HG02759 (cell line): ENCODE results near the gene PDCD1.
"Not testable (repeated sequence)": the region's sequence is repeated elsewhere in the genome, so short reads cannot be mapped to it uniquely, and the experiment has no call there.

ENCODE experiments used
- ATAC-seq: cut with Tn5 transposase; IDR thresholded peaks from one replicate; pipeline ENCODE4 v1.9.1; 2021; ENCODE audit warnings: mild to moderate bottlenecking, moderate library complexity; ENCODE audit not compliant: unreplicated experiment

The PDCD1 gene

GRCh38 chr2:241858206-241859016, at the start of gene PDCD1:
TSS of gene PDCD1 (minus strand) at chr2:241858894. CDS start at chr2:241858838, 56 bp downstream.
- ATAC-seq, result peak; percentile 46

- not testable (repeated sequence) for ATAC-seq
Observed at GRCh38 chr2:241907831-241908230, 49.1 kb upstream of the PDCD1 start.

- no peak for ATAC-seq
Observed at GRCh38 chr2:241906826-241907570, 48.3 kb upstream of the PDCD1 start.

- not testable (repeated sequence) for ATAC-seq
Observed at GRCh38 chr2:241906378-241906770, 47.7 kb upstream of the PDCD1 start.

- ATAC-seq, result no peak
Observed at GRCh38 chr2:241905716-241906377, 47.2 kb upstream of the PDCD1 start.

- no peak for ATAC-seq
Observed at GRCh38 chr2:241904791-241905710, 46.4 kb upstream of the PDCD1 start.

- ATAC-seq, result no peak
Observed at GRCh38 chr2:241904011-241904718, 45.5 kb upstream of the PDCD1 start.

- no peak for ATAC-seq
Observed at GRCh38 chr2:241903121-241904010, 44.7 kb upstream of the PDCD1 start.

GRCh38 chr2:241902357-241902991, 43.8 kb upstream of the PDCD1 start:
- ATAC-seq, result no peak

- ATAC-seq, result no peak
Observed at GRCh38 chr2:241901500-241902351, 43.0 kb upstream of the PDCD1 start.

GRCh38 chr2:241901018-241901380, 42.3 kb upstream of the PDCD1 start:
- ATAC-seq, result no peak

GRCh38 chr2:241900251-241901017, 41.7 kb upstream of the PDCD1 start:
- no peak for ATAC-seq

- ATAC-seq, result no peak
Observed at GRCh38 chr2:241898463-241899270, 40.0 kb upstream of the PDCD1 start.

GRCh38 chr2:241897231-241897916, 38.7 kb upstream of the PDCD1 start:
- no peak for ATAC-seq

- ATAC-seq, result no peak
Observed at GRCh38 chr2:241896746-241897201, 38.1 kb upstream of the PDCD1 start.
